BJ (cell line): Measurements from ENCODE around the gene LIMCH1. TPM values are rescaled to one million over a fixed set of nuclear protein-coding genes. Genes with fewer than 3 reads are reported as not detected.

Source experiments
- CTCF ChIA-PET: fragments of 350-600 bp; formaldehyde crosslinking; extraction: SDS; loops from one replicate; lab custom pipeline; 2021; ENCODE audit warnings: antibody characterized with exemption, inconsistent platforms; lab: Yijun Ruan, JAX
- POLR2A ChIA-PET: fragments of 300-600 bp; sonication (Branson Sonifier 250); formaldehyde crosslinking; extraction: SDS; loops from one replicate; lab custom pipeline; 2021; ENCODE audit warnings: antibody characterized with exemption; lab: Charles Lee
- DNase-seq: peaks from one replicate; pipeline ENCODE4 v3.0.0-alpha.2; 2011; ENCODE audit warnings: low read depth
- H3K27me3 ChIP-seq: 2 replicates; pipeline ENCODE4 v1.6.0; 2011; ENCODE audit warnings: low read length; ENCODE audit not compliant: control insufficient read depth, insufficient read depth
- H3K36me3 ChIP-seq: 2 replicates; pipeline ENCODE4 v1.5.1; 2011; ENCODE audit warnings: low read length; ENCODE audit not compliant: control insufficient read depth, insufficient read depth
- H3K4me3 ChIP-seq: 2 replicates; pipeline ENCODE4 v1.5.1; 2011; ENCODE audit warnings: low read depth, mild to moderate bottlenecking, control low read depth, low read length
- CTCF ChIP-seq: IDR thresholded peaks from 2 replicates; pipeline ENCODE4 v1.5.1; 2011; ENCODE audit warnings: low read depth, mild to moderate bottlenecking, control low read depth, inconsistent platforms, low read length, moderate library complexity; ENCODE audit not compliant: insufficient read depth
- polyA plus RNA-seq: library from polyadenylated mRNA; depleted of rRNA; stranded (reverse); fragments of >200 nt; gene quantifications from 2 replicates; pipeline ENCODE4 v1.2.3, GENCODE V29; 2011

The LIMCH1 gene
- polyA plus RNA-seq, 1 experiment: 133 TPM

- H3K36me3 ChIP-seq: no peaks in the 10 kb centered on the region
- POLR2A ChIA-PET: no interaction called here
- CTCF ChIA-PET: interaction anchor here (0.8 kb wide), 1 partner anchor 57 kb away, joined by 3 read pairs; no protein-coding TSS in a partner anchor
- no peak overlapping the region for H3K4me3 ChIP-seq
- H3K27me3 ChIP-seq: no peaks in the 10 kb centered on the region
- no peak for DNase-seq
- no peak for TF ChIP-seq CTCF
Observed at GRCh38 chr4:41714364-41715000, 176.5 kb downstream of the LIMCH1 start.

- Histone ChIP-seq H3K4me3 (no peak overlapping the region), H3K27me3 (no peaks in the 10 kb centered on the region), H3K36me3 (no peaks in the 10 kb centered on the region)
- DNase-seq: no peak
- ChIA-PET CTCF (no interaction called here), POLR2A (no interaction called here)
- no peak for TF ChIP-seq CTCF
Observed at GRCh38 chr4:41715155-41715554, 177.2 kb downstream of the LIMCH1 start.

- CTCF ChIA-PET: interaction anchor here (0.9 kb wide), 1 partner anchor 266 kb away, joined by 3 read pairs; no protein-coding TSS in a partner anchor
- POLR2A ChIA-PET: no interaction called here
- no peaks in the 10 kb centered on the region for H3K27me3 ChIP-seq
- DNase-seq: no peak
- no peaks in the 10 kb centered on the region for H3K36me3 ChIP-seq
- TF ChIP-seq CTCF: no peak
- no peak overlapping the region for H3K4me3 ChIP-seq
Observed at GRCh38 chr4:41718907-41719306, 180.9 kb downstream of the LIMCH1 start.

GRCh38 chr4:41719417-41719816 is 181.5 kb downstream of the LIMCH1 start:
- Histone ChIP-seq H3K27me3 (no peaks in the 10 kb centered on the region), H3K36me3 (no peaks in the 10 kb centered on the region), H3K4me3 (no peak overlapping the region)
- no peak for DNase-seq
- ChIA-PET CTCF (interaction anchor here (0.5 kb wide), 1 partner anchor 165 kb away, joined by 3 read pairs; no protein-coding TSS in a partner anchor), POLR2A (no interaction called here)
- TF ChIP-seq CTCF: no peak

GRCh38 chr4:41722181-41722580 is 184.2 kb downstream of the LIMCH1 start:
- ChIA-PET CTCF (no interaction called here), POLR2A (no interaction called here)
- H3K36me3 ChIP-seq: no peaks in the 10 kb centered on the region
- TF ChIP-seq CTCF: no peak
- DNase-seq: no peak
- no peak overlapping the region for H3K4me3 ChIP-seq
- H3K27me3 ChIP-seq: peaks cover 3% of the 10 kb centered on the region
